Suppressor macrophage (primary cell): Measurements from ENCODE around the gene TCN2.
"Not testable (repeated sequence)": the region's sequence is repeated elsewhere in the genome, so short reads cannot be mapped to it uniquely, and the experiment has no call there.

Source experiments
- DNase-seq, 4 experiments: peaks; one replicate each; pipeline ENCODE4 v3.0.0-alpha.2; 2020 to 2022
- total RNA-seq, 17 experiments: gene quantifications; one replicate each; lab custom pipeline; 2026; ENCODE audit warnings: mixed read lengths in 6 of 17, inconsistent platforms in 3 of 17; lab: John Stamatoyannopoulos, UW

TCN2 gene
- total RNA-seq = 28.1 to 78.2 (median 39.9) reads per million in 17 experiments

DNA sequence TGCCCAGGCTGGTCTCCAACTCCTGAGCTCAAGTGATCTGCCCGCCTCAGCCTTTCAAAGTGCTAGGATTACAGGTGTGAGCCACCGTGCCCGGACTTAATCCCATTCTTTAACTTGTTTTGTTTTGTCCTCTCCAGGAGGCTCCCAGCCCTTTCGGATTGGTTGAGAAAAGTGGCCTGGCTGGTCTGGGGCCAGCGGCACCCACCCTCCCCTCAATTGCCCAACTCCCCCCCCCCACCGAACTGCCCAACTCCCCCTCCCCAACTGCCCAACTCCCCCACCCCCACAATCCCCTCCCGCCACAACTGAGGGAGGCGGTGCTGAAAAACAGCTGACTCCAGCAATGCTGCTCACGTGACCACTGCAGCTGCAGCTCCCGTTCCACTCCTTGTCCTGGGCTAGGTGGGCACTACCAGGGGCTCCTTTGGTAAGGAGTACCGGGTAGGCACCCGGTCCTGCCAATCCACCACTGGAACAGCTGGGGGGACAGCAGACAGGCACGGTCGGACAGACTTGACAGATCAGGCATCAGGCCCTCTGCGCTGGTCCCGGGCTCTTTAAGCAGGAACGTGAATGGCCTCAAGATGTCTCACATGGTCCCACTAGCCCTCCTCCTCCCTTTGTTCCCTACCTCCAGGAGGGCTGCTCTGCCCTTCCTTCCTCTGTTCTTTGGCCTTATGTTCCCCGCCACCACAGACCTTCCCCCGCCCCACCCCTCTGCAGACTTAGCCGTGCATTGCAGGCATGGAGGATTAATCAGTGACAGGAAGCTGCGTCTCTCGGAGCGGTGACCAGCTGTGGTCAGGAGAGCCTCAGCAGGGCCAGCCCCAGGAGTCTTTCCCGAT lies at the start of gene TCN2:
TSS of gene TCN2 (plus strand) at position 720 of the 845 bp plus-strand sequence. CDS start 158 bp downstream, outside the sequence.
- peak; percentile 77 to 86 (median 83) for DNase-seq

DNA sequence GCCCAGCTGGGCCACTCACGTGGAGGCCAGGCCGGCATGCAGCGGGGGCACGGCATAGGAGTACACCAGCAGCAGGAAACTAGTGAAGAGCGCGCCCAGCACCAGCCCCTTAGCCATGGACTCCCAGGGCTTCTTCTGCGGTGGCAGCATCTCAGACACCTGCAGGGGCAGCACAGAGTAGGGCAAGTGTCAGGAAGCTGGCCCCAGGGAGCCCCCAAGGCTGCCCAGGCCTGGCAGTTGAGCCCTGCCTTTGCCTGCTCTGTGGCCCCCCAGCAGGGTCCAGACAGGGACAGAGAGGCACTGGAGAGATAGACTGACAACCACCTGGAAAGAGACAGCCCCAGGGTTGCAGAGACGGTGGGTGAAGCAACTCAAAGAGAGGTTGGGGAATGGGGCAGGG lies 49.7 kb upstream of the TCN2 start:
- DNase-seq = no peak

DNA sequence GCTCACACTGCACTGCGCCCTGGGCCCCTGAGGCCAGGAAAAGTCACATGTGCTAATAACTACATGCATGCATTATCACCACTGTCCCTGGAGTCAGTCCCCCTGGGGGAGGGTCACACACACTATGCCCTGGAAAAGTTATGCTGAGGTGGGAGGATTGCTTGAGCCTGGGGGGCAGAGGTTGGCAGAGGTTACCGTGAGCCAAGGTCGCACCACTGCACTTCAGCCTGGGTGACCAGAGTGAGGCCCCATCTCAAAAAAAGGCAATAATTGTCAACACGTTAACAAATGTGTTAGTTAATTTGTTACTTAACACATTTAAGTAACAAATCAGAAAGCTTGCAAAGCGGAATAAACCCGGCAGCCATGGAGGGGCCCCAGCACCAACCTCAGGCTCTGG lies 47.1 kb upstream of the TCN2 start:
- no peak for DNase-seq

DNA sequence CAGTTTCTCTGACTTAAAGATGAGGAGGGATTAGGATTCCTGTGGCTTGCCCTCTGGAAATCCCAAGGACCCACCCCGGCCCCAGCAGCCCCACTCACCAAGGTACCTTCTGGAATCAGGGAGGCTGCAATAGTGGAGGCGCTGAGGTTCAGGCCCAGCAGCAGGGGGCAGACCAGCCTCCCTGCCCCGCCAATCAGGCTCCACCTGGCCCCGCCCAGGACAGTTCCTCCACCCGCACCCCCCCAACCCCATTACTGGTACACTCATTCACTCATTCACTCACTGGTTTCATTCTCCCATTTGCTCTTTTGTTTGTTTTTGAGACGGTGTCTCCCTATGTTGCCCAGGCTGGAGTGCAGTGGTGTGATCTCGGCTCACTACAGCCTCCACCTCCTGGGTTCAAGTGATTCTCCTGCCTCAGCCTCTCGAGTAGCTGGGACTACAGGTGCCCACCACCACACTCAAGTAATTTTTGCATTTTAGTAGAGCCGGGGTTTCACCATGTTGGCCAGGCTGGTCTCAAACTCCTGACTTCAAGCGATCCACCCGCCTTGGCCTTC lies 46.3 kb upstream of the TCN2 start:
- DNase-seq = peak in 1 of 4 experiments; percentile 10

DNA sequence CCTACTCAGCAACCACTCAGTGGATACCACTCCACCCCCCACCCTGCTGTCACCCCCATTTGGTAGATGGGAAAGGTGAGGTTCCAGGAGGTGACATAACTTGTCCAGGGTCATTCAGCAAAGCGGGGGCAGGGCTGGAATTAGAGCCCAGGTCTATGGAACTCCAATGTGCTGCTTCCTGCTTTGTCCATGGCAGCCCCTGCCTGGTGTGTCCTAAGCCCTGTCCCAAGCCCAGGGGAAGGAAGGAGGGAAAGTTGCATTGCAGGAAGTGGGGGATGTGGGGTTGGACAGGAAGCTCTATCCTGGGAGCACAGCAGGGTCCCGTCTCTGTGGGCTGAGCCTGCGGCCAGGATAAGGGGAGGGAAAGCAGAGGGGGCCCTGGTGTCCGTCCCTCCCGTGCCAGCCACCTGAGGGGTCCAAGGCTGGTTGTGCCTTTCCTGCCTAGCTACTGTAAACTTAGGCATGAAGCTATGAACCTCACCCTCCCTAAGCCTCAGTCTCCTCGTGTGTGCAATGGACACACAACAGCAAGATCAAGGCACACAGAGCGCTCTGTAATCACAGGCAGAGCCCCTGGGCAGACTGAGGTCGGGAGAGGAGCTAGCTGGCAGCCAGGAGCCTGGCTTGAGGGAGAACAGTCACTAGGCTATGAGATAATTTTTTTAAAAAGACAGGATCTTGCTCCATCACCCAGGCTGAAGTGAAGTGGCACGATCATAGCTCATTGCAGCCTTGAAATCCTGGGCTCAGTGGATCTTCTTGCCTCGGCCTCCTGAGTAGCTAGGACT lies 45.4 kb upstream of the TCN2 start:
- DNase-seq = no peak

DNA sequence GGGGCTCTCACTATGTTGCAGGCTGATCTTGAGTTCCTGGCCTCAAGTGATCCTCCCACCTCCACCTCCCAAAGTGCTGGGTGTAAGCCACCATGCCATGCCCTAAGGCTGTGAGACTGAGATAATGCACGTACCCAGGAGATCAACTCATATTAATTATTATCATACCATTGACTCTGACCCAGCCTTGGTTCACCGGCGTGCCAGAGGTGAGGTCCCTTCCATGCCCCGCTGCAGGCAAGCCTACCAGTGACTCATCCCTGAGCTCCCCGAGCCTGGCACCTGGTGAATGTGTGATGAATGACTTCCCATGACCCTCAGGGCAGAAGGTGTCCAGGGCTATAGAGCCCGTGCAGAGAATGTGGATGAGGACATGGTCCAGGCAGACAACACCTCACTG lies 44.6 kb upstream of the TCN2 start:
- DNase-seq = no peak

DNA sequence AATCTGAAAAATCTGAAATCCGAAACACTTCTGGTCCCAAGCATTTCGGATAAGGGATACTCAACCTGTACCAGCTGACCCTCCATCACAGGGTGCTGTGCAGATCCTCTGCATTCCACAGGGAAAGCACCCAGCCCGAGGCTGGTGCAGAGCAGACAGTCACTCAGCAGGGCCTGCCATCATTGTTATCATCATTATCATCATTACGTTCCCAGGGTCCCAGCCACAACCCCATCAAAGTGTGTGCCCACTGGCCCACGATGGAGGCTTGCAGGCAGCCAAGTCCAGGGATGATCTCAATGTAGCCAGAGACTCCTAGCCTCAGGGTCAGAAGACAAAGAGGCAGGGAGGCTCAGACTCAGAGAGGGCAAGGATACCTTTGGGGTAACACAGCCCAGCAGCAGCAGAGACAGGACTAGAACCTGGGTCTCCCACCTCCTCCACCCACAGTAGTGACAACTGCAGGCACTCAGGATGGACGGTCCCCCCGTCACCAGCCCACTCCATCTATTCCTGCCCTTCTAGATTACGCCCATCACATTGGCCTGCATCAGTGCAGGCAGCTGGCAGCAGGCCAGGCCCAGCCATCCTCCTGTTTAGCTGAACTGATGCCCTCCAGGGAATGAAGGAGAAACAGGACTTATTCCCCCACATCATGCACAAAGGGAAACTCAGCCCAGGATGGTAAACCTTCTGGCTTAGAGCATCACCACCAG lies 42.8 kb upstream of the TCN2 start:
- no peak for DNase-seq

DNA sequence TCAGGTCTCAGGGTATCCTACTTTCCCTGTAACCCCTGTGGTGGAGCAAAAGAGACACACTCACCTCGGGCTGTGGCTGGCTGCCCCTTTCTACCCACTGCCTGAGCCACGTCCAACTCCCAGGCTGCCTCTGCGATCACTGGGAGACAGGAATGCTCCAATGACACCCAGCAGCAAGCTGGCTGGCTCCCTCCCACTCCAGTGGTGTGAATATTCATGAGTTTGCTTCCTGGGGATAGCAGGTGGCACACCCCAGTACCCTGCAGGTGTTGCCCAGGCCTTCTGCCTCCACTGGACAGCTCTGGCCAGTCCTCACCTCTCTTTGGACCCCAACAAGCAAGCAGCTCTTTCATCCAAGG lies 42.2 kb upstream of the TCN2 start:
- DNase-seq = no peak

DNA sequence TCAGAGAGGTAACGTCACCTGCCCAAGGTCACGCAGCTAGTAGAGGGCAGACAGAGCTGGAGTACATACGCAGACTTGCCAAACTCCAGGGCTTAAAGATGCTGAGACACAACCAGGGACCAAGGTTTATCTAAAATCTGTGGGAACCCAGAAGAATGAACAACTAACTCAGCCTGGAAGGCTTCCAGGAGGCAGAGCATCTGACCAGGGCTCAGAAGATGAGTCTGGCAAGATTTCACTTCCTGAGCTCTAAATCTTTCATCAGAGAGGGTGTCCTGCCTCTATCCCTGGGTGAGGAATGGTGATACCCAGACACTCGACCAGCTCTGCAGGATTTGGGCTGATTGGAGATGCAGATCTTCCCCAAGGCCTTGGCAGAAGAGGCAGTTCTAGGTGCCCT lies 41.6 kb upstream of the TCN2 start:
- no peak for DNase-seq

DNA sequence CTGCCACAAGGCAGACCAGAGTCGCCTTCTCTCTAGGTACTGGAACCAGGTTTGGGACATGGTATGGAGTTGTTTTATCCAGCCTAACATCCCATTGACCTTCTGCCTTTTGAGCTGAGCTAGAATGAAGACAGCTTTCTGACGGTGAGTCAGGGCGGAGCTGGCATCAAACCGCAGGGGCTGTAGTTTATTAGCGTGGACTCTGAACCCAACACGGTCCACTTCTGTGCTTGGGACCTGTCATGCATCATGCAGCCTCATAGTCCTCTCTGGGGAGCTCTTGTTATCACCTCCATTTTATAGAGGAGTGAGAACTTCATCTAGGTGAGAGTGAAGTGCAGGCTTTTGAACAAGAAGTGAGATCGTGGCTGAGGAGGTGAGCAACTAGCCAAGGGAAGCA lies 40.8 kb upstream of the TCN2 start:
- DNase-seq = no peak

DNA sequence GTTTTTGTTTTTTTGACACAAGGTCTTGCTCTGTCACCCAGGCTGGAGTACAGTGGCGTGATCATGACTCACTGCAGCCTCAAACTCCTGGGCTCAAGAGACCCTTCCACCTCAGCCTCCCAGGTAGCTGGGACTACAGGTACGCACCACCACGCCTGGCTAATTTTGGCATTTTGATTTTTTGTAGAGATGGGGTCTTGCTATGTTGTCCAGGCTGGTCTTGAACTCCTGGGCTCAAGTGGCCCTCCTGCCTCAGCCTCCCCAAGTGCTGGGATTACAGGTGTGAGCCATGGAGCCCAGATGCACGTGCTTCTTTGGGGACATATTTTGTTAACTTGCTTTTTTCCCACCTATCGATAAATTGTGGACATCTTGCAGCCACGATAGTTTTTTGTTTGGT lies 39.7 kb upstream of the TCN2 start:
- not testable (repeated sequence) for DNase-seq

DNA sequence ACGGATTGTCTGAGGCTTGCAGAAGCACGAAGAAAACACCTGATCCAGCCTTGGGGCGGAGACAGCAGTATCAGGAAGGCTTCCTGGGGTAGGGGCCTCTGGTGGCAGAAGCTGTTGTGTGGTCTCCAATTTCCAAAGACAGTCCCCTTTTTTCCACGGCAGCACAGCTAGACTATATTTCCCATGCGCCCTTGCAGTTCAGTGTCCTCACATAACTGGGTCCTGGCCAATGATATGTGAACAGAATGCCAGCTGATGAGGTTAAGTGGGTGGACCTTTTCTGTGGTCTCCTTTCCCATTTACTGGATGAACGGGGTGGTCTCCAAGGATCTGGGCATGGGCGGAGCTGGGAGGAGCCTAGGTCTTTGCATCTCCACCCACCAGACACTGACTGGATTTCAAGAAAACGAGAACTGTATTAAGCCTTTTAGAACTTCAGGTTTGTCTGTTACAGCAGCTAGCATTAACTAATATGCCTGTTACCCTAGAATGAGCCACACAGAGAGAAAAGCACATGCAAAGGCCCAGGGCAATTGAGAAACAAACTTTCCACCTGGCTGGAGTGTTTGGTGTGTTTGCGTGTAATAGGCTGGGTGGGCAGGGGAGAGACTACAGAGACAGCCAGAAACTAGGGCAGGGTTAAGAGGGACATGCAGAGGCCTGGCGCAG lies 38.7 kb upstream of the TCN2 start:
- DNase-seq = no peak

DNA sequence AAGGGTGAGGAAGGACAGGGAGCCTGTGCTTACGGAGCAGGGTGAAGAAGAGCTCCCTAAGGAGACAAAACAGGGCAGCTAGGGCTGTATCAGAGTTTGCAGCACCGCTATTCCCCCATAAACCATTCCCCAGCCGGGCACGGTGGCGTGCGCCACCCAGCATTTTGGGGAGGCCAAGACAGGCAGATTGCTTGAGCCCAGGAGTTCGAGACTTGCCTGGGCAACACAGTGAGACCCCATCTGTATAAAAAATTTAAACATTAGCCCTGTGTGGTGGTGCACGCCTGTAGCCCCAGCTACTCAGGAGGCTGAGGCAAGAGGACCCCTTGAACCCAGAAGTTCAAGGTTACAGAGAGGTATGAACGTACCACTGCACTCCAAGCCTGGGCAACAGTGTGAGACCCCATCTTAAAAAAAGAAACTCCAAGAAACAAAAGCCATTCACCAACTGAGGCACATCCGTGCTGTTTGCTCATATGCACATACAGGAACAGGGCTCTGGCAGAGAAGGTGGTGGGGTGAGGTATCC lies 37.2 kb upstream of the TCN2 start:
- no peak for DNase-seq

DNA sequence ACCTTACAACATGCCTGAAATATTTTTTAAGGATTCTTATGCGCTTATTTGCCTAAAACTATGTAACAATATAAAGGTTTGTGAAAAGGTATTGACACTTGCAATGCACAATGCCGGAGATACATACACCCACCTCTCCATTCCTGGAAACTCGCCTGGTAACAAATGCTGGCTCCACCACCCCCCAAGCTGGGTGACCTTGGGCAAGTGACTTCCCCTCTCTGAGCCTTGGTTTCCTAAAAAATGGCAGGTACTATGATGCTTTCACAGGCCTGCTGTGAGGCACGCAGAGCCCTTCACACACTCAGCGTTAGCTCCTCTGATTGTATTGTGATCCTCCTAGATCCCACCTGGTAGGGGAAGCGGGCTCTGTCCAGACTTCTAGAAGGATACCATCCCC lies 34.8 kb upstream of the TCN2 start:
- DNase-seq = no peak

DNA sequence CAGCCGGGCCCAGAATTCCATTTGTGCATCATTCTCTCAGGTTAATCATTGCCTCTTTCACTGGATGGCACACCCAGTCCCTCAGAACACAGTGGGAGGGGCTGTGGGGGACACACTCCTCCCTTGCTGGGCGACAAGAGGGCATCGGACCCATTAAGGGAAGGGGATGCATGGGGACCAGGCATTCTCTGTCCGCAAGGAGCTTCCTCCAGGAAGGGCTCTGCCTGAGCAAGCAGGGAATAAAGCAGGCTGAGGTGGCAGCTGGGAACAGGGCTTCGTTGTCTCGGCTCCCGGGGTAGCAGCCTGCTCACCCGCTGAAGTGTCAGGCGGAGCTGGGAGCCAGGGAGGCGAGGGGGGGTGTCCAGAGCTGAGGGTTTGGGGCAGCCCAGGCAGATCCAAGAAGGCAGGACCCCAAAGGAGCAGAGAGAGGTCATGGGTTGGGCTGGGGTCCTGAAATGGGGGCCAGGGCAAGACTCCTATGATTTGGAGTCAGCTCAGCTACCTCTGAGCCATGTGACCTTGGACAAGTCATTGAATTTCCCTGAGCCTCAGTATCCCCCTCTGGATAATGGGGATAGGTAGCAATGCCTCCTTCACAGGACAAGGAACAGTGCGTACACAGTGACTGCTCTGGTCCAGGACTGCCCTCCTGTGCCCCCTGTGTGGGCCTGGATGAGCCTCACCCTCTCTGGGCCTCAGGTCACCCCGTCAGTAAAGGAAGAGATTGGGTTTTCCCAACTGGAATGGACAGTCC lies 34.0 kb upstream of the TCN2 start:
- no peak for DNase-seq

DNA sequence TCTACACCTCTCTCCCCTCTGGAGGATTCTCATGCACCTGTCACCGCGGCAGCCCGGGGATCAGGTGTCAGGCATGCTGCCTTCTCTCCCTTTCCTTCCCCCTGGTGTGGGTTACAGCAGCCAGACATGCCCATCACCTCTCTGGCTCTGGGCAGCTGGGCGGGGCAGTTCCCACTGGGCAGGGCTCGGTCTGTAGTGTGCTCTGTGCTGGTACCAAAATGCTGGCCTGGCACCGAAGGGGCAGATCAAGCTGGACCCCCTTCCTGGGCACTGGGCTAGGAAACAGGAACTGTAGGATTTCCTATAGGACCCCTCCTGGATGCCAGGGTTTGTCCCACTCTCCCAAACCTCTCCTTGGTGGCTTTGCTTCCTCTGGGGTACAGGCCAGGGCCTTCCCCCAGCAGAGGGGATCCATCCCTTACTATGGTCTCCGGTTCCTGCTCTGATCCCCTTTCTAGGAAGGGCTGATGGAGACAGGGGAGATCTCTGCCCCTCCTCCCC lies 33.3 kb upstream of the TCN2 start:
- DNase-seq = no peak

DNA sequence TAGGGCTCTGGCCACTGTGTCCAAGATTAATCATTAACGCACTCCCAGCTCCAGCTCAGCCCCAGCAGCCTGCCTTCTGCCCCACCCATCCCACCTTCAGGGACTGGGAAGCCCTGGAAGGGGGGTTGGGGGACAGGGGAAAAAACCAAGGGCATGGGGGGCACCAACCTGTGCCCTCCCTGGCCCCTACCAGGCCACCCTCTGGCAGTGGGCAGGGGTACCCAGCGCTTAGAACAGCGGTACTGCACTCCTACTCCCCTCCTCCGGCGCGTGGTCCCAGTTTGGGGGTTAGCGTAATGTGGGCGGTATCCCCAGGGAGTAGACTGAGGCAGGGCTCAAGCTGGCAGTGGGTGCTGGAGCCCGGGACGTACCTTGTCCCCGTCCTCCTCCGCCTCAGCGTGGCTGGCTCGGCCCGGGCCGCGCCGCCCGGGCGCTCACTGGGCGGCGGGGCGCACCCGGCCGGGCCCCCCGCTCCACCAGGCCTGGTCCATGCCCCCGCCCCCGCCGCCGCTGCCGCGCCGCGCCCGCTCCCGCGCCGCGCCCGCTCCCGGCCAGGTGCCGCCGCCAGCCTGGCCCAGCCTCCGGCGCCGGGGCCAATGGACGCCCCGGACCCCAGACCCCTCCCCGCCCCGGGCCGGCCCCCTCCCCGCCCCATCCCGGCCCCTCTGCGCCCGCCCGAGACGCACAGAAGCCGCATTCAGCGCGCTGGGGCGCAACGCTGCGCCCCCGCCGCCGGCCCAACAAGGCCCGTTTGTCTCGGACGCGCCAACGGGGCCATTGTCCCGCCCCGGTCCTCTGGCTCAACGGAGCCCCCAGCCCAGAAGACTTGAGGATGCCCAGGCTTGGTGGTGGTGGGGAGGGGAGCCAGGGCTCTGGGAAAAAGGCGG lies 32.6 kb upstream of the TCN2 start, which contains the start of gene GAL3ST1:
TSS of gene GAL3ST1 (minus strand) at position 571 of the 887 bp plus-strand sequence. CDS start 17,273 bp downstream, outside the sequence.
- no peak for DNase-seq

DNA sequence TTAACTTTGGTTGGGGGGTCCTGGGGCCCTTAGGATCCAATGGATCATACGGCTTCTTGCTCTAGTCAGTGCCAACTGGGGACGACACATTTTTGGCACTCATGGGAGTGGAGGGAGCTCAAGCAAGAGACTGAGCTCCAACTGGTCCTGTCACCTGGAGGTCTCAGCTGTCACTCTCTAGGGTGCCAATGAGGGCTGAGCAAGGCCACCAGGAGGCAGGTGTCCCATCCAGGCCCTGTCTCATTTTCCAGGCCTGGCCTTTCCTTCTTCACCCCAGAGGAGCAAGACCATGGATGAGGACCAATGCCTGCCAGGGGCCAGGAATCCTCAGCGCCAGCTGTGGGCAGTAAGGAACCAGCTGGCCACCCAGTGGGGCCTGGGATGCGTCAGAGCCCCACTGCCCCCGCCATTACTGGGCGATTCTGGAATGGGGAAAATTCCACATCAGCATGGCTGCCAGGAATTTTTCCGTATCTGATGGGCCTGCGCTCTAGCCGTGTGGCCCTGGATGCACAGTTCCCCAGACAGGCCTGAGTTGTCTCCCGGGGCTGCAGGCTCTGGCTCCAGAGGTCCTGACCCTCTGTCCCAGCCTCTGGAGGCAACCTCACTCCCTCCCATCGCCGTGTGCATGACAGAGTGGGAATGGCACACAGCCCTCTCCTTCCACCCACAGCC lies 31.8 kb upstream of the TCN2 start:
- DNase-seq = no peak

DNA sequence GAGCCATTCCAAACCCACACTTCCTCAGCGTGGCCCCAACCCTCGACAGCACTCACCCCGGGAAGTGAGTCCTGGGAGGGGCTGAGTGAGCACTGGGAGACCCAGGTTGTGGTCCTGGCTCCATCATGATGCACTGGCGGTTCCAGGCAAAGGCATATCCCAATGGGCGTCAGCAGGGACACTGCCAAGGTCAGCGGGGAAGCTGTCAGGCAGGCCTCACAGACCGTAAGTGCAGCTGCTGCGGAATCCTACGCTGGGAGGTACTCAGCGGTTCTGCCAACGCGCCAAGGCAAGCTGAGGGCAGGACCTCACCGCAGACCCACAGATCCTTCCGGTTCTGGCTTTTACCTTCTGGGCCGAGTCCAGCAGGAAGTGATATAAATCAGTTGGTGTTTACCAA lies 31.1 kb upstream of the TCN2 start:
- no peak for DNase-seq
